Neural cell (in vitro differentiated cells): Measurements from ENCODE around the gene GART. TPM values are rescaled to one million over a fixed set of nuclear protein-coding genes. Genes with fewer than 3 reads are reported as not detected.

Source experiments
- H2AFZ ChIP-seq: fragments of 200-600, 300-800 bp; sonication (generic), shearing (Covaris generic); 2 replicates; pipeline ENCODE4 v1.6.0; 2014; ENCODE audit warnings: low read depth, mild to moderate bottlenecking, antibody characterized with exemption, low read length, moderate library complexity
- H3F3A ChIP-seq: fragments of 200-600 bp; shearing (Covaris generic); 2 replicates; pipeline ENCODE4 v1.6.1; 2016; ENCODE audit warnings: mild to moderate bottlenecking, moderate library complexity, mixed read lengths, antibody characterized with exemption, low read length; ENCODE audit not compliant: insufficient read depth, poor library complexity, severe bottlenecking
- H3K27ac ChIP-seq: fragments of 200-600, 300-800 bp; sonication (generic), shearing (Covaris generic); 2 replicates; pipeline ENCODE4 v1.5.1; 2014; ENCODE audit warnings: mild to moderate bottlenecking, low read length, moderate library complexity
- H3K27me3 ChIP-seq: fragments of 300-800, 200-600 bp; sonication (generic), shearing (Covaris generic); 2 replicates; pipeline ENCODE4 v1.6.0; 2014; ENCODE audit warnings: mild to moderate bottlenecking, low read depth, low read length, moderate library complexity; ENCODE audit not compliant: insufficient read depth
- H3K36me3 ChIP-seq: fragments of 300-800, 200-600 bp; sonication (generic), shearing (Covaris generic); 2 replicates; pipeline ENCODE4 v1.5.1; 2014; ENCODE audit warnings: mild to moderate bottlenecking, antibody characterized with exemption, low read length, moderate library complexity; ENCODE audit not compliant: insufficient read depth
- H3K4me2 ChIP-seq: fragments of 300-800, 200-600 bp; sonication (generic), shearing (Covaris generic); 2 replicates; pipeline ENCODE4 v1.6.0; 2014; ENCODE audit warnings: mild to moderate bottlenecking, low read length
- H3K4me3 ChIP-seq: fragments of 300-800, 200-600 bp; sonication (generic), shearing (Covaris generic); 2 replicates; pipeline ENCODE4 v1.5.1; 2014; ENCODE audit warnings: mild to moderate bottlenecking, low read length, moderate library complexity
- H3K79me2 ChIP-seq: fragments of 200-600 bp; shearing (Covaris generic); replicated peaks from 2 replicates; pipeline ENCODE4 v1.6.0; 2014; ENCODE audit warnings: mild to moderate bottlenecking, low read length, moderate library complexity; ENCODE audit not compliant: insufficient read depth
- H3K9ac ChIP-seq: fragments of 300-800, 200-600 bp; sonication (generic), shearing (Covaris generic); 2 replicates; pipeline ENCODE4 v1.6.1; 2016; ENCODE audit warnings: mild to moderate bottlenecking, low read length, mixed read lengths
- H3K9me2 ChIP-seq: fragments of 200-600 bp; shearing (Covaris generic); 2 replicates; pipeline ENCODE4 v1.6.1; 2016; ENCODE audit warnings: mild to moderate bottlenecking, low read length, mixed read lengths; ENCODE audit not compliant: insufficient read depth
- H3K9me3 ChIP-seq: fragments of 200-600, 300-800 bp; sonication (generic), shearing (Covaris generic); 2 replicates; pipeline ENCODE4 v1.6.1; 2016; ENCODE audit warnings: mild to moderate bottlenecking, mixed run types, low read length, moderate library complexity, mixed read lengths
- H4K20me1 ChIP-seq: fragments of 200-600 bp; shearing (Covaris generic); 2 replicates; pipeline ENCODE4 v1.6.1; 2016; ENCODE audit warnings: mild to moderate bottlenecking, mixed run types; ENCODE audit not compliant: insufficient read depth
- CTCF ChIP-seq: fragments of 450-650 bp; IDR thresholded peaks from 2 replicates; pipeline ENCODE4 v1.5.1; 2014; ENCODE audit warnings: antibody characterized with exemption, mild to moderate bottlenecking, moderate library complexity; ENCODE audit not compliant: poor library complexity, severe bottlenecking
- EP300 ChIP-seq: fragments of 450-650 bp; conservative IDR thresholded peaks from 2 replicates; pipeline ENCODE4 v1.6.1; 2014; ENCODE audit warnings: antibody characterized with exemption, mild to moderate bottlenecking, moderate library complexity; ENCODE audit not compliant: poor library complexity, severe bottlenecking
- EZH2 ChIP-seq: fragments of 200-600, 300-800 bp; shearing (Covaris generic), sonication (generic); IDR thresholded peaks from 2 replicates; pipeline ENCODE4 v1.6.1; 2014; ENCODE audit warnings: antibody characterized with exemption, low read length, borderline replicate concordance, mild to moderate bottlenecking; ENCODE audit not compliant: insufficient read depth, poor library complexity, severe bottlenecking
- MXI1 ChIP-seq: fragments of 450-650 bp; conservative IDR thresholded peaks from 2 replicates; pipeline ENCODE4 v1.6.1; 2014; ENCODE audit warnings: antibody characterized with exemption, mild to moderate bottlenecking; ENCODE audit not compliant: poor library complexity, severe bottlenecking
- POLR2AphosphoS5 ChIP-seq: IDR thresholded peaks from 2 replicates; pipeline ENCODE4 v1.6.1; 2012
- RAD21 ChIP-seq: fragments of 450-650 bp; conservative IDR thresholded peaks from 2 replicates; pipeline ENCODE4 v1.6.1; 2014; ENCODE audit warnings: antibody characterized with exemption, mild to moderate bottlenecking, moderate library complexity
- REST ChIP-seq: IDR thresholded peaks from 2 replicates; pipeline ENCODE4 v1.6.1; 2012; ENCODE audit warnings: borderline replicate concordance
- SMC3 ChIP-seq: fragments of 450-650 bp; conservative IDR thresholded peaks from 2 replicates; pipeline ENCODE4 v1.6.1; 2014; ENCODE audit warnings: antibody characterized with exemption, mild to moderate bottlenecking, moderate library complexity; ENCODE audit not compliant: poor library complexity
- TAF1 ChIP-seq: IDR thresholded peaks from 2 replicates; pipeline ENCODE4 v1.6.1; 2012; ENCODE audit warnings: low read depth
- polyA plus RNA-seq: library from polyadenylated mRNA; depleted of rRNA; stranded (reverse); fragments of >200 nt; gene quantifications from 2 replicates; pipeline ENCODE4 v1.2.3, GENCODE V29; 2014

The GART gene
- polyA plus RNA-seq, 1 donor from 2014 or later = 87.5 TPM

GRCh38 chr21:33492571-33492970, 49.3 kb downstream of the GART start:
- H3K9me3 ChIP-seq = no peaks in the 10 kb centered on the region
- no peaks in the 10 kb centered on the region for H4K20me1 ChIP-seq
- no peak overlapping the region for H3K9ac ChIP-seq
- no peaks in the 10 kb centered on the region for H3K79me2 ChIP-seq
- no peak overlapping the region for H3K4me2 ChIP-seq
- no peaks in the 10 kb centered on the region for H3K36me3 ChIP-seq
- no peak overlapping the region for H2AFZ ChIP-seq
- TF ChIP-seq TAF1 (no peak), RAD21 (no peak), SMC3 (no peak)
- no peaks in the 10 kb centered on the region for H3F3A ChIP-seq
- H3K27ac ChIP-seq = no peak overlapping the region
- H3K27me3 ChIP-seq = no peaks in the 10 kb centered on the region
- no peak overlapping the region for H3K4me3 ChIP-seq
- H3K9me2 ChIP-seq = no peaks in the 10 kb centered on the region

- peak within 1 kb of the TSS; percentile 100 for H3K4me2 ChIP-seq
- no peaks in the 10 kb centered on the region for H3K9me3 ChIP-seq
- no peaks in the 10 kb centered on the region for H3K79me2 ChIP-seq
- H3F3A ChIP-seq = no peaks in the 10 kb centered on the region
- H3K27me3 ChIP-seq = no peaks in the 10 kb centered on the region
- no peaks in the 10 kb centered on the region for H4K20me1 ChIP-seq
- H3K9ac ChIP-seq = peak within 1 kb of the TSS; percentile 84
- peak; percentile 69 for TF ChIP-seq MXI1
- TF ChIP-seq REST = no peak
- peak; percentile 26 for TF ChIP-seq CTCF
- no peak for TF ChIP-seq TAF1
- TF ChIP-seq POLR2AphosphoS5 = peak; percentile 76
- peak; percentile 35 for TF ChIP-seq RAD21
- peak; percentile 48 for TF ChIP-seq EP300
- no peak for TF ChIP-seq EZH2
- no peak for TF ChIP-seq SMC3
- H3K36me3 ChIP-seq = no peaks in the 10 kb centered on the region
- peak within 1 kb of the TSS; percentile 83 for H3K4me3 ChIP-seq
- no peaks in the 10 kb centered on the region for H3K9me2 ChIP-seq
- peak within 1 kb of the TSS; percentile 89 for H2AFZ ChIP-seq
- H3K27ac ChIP-seq = peak within 1 kb of the TSS; percentile 81
Observed at GRCh38 chr21:33491373-33492102, 50.4 kb downstream of the GART start, which contains the start of gene DNAJC28. DNAJC28 (minus strand) TSS chr21:33491716; CDS start chr21:33489393, 2,323 bp downstream.
